ENCODE results near the gene TRAPPC10.
"Not testable (repeated sequence)": the region's sequence is repeated elsewhere in the genome, so short reads cannot be mapped to it uniquely, and the experiment has no call there.

TRAPPC10 gene

DNA sequence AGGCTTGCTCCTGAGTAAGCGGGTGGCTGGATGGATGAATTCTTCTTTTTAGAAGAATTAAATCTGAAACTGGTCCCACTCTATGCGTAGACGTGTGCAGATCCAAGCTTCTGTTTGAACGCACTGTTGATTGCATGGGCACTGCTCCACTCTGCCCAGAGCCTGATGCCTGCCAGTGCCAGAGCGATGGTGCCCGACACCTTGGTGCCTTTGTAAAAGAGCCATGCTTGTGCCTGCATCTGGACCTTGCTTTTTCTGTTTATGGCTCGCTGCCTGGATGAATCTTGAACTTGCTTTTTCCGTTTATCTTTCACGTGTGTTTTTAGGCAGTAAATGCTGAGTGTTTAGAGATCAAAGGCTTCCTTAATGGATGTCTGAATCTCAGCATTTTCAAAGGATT, 80.1 kb downstream of the TRAPPC10 start:
- H3K4me1 ChIP-seq (ENCODE audit: low read depth, poor library complexity, severe bottlenecking): no peaks in the 10 kb centered on the region
- no peaks in the 10 kb centered on the region for H4K20me1 ChIP-seq (ENCODE audit: insufficient read depth)
- H3K36me3 ChIP-seq (ENCODE audit: insufficient read depth): peaks cover 9% of the 10 kb centered on the region; the same call in 1 of the 2 replicates
- H3K4me2 ChIP-seq: no peak overlapping the region
- no peak overlapping the region for H3K9ac ChIP-seq
- no peaks in the 10 kb centered on the region for H3K79me2 ChIP-seq (ENCODE audit: insufficient read depth, low read depth)
- no peaks in the 10 kb centered on the region for H3K27me3 ChIP-seq (ENCODE audit: insufficient read depth, low read depth)
- no peak overlapping the region for H3K4me3 ChIP-seq (IDR thresholded peaks at IDR 0.05; ENCODE audit: insufficient read depth, low read depth, low read length)
- TF ChIP-seq, protein P1, sequence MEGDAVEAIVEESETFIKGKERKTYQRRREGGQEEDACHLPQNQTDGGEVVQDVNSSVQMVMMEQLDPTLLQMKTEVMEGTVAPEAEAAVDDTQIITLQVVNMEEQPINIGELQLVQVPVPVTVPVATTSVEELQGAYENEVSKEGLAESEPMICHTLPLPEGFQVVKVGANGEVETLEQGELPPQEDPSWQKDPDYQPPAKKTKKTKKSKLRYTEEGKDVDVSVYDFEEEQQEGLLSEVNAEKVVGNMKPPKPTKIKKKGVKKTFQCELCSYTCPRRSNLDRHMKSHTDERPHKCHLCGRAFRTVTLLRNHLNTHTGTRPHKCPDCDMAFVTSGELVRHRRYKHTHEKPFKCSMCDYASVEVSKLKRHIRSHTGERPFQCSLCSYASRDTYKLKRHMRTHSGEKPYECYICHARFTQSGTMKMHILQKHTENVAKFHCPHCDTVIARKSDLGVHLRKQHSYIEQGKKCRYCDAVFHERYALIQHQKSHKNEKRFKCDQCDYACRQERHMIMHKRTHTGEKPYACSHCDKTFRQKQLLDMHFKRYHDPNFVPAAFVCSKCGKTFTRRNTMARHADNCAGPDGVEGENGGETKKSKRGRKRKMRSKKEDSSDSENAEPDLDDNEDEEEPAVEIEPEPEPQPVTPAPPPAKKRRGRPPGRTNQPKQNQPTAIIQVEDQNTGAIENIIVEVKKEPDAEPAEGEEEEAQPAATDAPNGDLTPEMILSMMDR (conservative IDR thresholded peaks at IDR 0.05; ENCODE audit: low read depth, low read length): no peak
- no peak overlapping the region for H2AFZ ChIP-seq (ENCODE audit: low read depth)
- no peak overlapping the region for H3K27ac ChIP-seq

DNA sequence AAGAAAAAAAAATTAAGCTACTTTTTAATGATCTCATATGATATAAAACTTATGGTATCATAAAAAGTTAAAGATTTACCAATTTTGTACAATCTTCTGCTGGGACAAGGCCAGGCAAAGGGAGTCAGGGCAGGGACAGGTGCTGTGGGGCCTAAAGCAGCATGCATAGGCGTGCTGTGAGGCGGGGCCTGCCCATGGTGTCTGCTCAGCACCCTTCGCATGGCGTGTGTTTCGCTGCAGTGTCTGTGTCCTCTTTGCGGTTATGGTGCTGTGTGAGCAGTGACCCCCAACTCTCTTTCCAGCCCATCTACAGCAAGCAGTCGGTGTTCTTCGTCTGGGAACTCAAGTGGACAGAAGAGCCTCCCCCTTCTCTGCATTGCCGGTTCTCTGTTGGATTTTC, 81.7 kb downstream of the TRAPPC10 start:
- TF ChIP-seq, protein P1 (conservative IDR thresholded peaks at IDR 0.05; ENCODE audit: low read depth, low read length): no peak
- Histone ChIP-seq H3K27ac (no peak overlapping the region), H3K79me2 (ENCODE audit: insufficient read depth, low read depth) (no peaks in the 10 kb centered on the region), H3K4me2 (no peak overlapping the region), H4K20me1 (ENCODE audit: insufficient read depth) (no peaks in the 10 kb centered on the region), H3K4me3 (IDR thresholded peaks at IDR 0.05; ENCODE audit: insufficient read depth, low read depth, low read length) (no peak overlapping the region), H3K27me3 (ENCODE audit: insufficient read depth, low read depth) (no peaks in the 10 kb centered on the region), H3K9ac (no peak overlapping the region), H2AFZ (ENCODE audit: low read depth) (no peak overlapping the region), H3K4me1 (ENCODE audit: low read depth, poor library complexity, severe bottlenecking) (no peaks in the 10 kb centered on the region), H3K36me3 (ENCODE audit: insufficient read depth) (peaks cover 9% of the 10 kb centered on the region; the same call in 1 of the 2 replicates)

DNA sequence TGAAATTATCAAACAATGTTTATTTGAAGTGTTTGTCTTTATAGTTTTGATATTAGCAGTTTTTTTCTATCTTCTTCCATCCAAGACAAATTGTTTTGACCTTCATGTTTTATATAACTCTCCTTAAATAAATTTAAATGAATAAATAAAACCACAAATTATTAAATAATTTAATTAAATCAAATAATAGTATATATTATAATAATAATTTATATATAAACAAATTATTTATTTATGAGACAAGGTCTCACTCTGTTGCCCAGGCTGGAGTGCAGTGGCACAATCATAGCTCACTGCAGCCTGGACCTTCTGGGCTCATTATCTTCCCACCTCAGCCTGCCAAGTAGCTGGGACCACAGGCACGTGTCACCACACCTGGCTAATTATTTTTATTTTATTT, 82.7 kb downstream of the TRAPPC10 start:
- H3K4me1 ChIP-seq (ENCODE audit: low read depth, poor library complexity, severe bottlenecking): no peaks in the 10 kb centered on the region
- H3K27ac ChIP-seq: no peak overlapping the region
- peaks cover 7% of the 10 kb centered on the region; the same call in 1 of the 2 replicates for H3K36me3 ChIP-seq (ENCODE audit: insufficient read depth)
- H2AFZ ChIP-seq (ENCODE audit: low read depth): no peak overlapping the region
- no peaks in the 10 kb centered on the region for H4K20me1 ChIP-seq (ENCODE audit: insufficient read depth)
- TF ChIP-seq, protein P1 (conservative IDR thresholded peaks at IDR 0.05; ENCODE audit: low read depth, low read length): no peak
- no peaks in the 10 kb centered on the region for H3K27me3 ChIP-seq (ENCODE audit: insufficient read depth, low read depth)
- H3K79me2 ChIP-seq (ENCODE audit: insufficient read depth, low read depth): no peaks in the 10 kb centered on the region
- no peak overlapping the region for H3K9ac ChIP-seq
- H3K4me3 ChIP-seq (IDR thresholded peaks at IDR 0.05; ENCODE audit: insufficient read depth, low read depth, low read length): no peak overlapping the region
- no peak overlapping the region for H3K4me2 ChIP-seq

DNA sequence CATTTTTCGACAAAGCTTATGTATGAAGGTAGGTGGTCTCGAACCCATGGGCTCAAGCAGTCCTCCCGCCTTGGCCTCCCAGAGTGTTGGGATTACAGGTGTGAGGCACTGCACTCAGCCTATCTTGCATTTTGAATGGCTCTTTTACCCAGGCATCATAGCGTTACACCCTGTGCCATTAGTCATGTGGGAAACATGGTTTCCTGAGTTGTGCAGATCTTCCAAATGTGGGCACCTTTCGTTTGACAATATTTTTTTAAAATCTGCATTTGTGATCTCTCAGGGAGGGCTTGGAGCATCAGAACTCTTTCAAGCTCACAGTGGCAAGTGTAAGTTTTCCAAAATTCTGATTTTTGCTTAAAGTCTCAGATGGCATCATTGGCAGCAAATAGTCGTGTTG, 86.4 kb downstream of the TRAPPC10 start:
- not testable (repeated sequence) for H3K4me1 ChIP-seq (ENCODE audit: low read depth, poor library complexity, severe bottlenecking); H3K36me3 ChIP-seq (ENCODE audit: insufficient read depth); H3K27me3 ChIP-seq (ENCODE audit: insufficient read depth, low read depth); H4K20me1 ChIP-seq (ENCODE audit: insufficient read depth); H3K4me2 ChIP-seq; H3K4me3 ChIP-seq (IDR thresholded peaks at IDR 0.05; ENCODE audit: insufficient read depth, low read depth, low read length); H3K9ac ChIP-seq; H3K27ac ChIP-seq; H3K79me2 ChIP-seq (ENCODE audit: insufficient read depth, low read depth); H2AFZ ChIP-seq (ENCODE audit: low read depth)

DNA sequence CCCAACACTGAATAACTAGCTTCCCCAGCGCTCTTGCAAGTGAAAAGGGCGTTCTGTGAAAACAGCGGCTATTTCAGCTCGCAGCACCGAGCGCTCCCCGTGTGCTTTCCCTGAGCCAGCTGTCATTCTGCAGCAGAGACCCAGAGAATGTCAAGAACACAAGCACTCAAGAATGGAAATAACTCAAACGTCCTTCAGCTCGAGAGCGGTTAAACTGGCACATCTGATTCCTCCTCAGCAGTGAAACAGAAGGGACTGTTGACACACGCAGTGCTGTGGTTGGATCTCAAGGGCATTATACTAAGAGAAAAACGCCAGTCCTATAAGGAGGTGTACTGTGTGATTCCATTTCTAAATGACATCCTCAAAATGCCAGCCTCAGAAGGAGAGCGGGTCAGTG, 86.9 kb downstream of the TRAPPC10 start:
- H4K20me1 ChIP-seq (ENCODE audit: insufficient read depth); H3K36me3 ChIP-seq (ENCODE audit: insufficient read depth); H3K4me3 ChIP-seq (IDR thresholded peaks at IDR 0.05; ENCODE audit: insufficient read depth, low read depth, low read length): not testable (repeated sequence)

DNA sequence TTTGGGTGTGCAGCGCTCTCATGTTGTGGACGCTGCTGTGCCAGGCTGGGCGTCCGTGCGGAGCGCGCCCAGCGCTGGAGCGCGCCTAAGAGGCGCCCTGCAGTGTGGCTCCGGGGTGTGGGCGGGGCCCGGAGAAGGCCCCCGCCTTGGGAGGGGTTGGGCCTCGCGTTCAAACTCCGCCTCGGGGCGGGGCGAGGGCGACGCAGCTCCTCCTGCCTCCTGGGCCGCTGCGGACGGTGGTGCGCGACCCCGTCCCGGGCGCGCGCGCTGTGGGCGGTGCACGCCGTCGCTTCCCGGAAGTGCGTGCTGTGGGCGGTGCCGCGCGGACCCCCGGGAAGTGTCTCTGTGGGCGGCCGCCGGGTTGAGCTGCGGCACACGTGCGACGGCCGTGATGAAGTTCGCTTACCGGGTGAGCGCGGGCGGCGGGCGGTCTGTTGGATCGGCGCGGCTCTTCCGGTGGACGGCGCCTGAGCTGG, 95.0 kb downstream of the TRAPPC10 start, which contains the start of gene PWP2:
Gene PWP2, plus strand, starts transcription at position 374 of the 476 bp plus-strand sequence. Its CDS starts 18 bp downstream, at position 392.
- not testable (repeated sequence) for H3K79me2 ChIP-seq (ENCODE audit: insufficient read depth, low read depth); H3K4me2 ChIP-seq; H3K4me3 ChIP-seq (IDR thresholded peaks at IDR 0.05; ENCODE audit: insufficient read depth, low read depth, low read length); H3K27ac ChIP-seq; H3K27me3 ChIP-seq (ENCODE audit: insufficient read depth, low read depth); H3K4me1 ChIP-seq (ENCODE audit: low read depth, poor library complexity, severe bottlenecking); H3K9ac ChIP-seq; H4K20me1 ChIP-seq (ENCODE audit: insufficient read depth); H2AFZ ChIP-seq (ENCODE audit: low read depth); H3K36me3 ChIP-seq (ENCODE audit: insufficient read depth)

More for the DNA sequence above, 86.9 kb downstream of the TRAPPC10 start:
- H3K79me2 ChIP-seq (ENCODE audit: insufficient read depth, low read depth); H3K4me1 ChIP-seq (ENCODE audit: low read depth, poor library complexity, severe bottlenecking); H3K27ac ChIP-seq; H3K4me2 ChIP-seq; H3K27me3 ChIP-seq (ENCODE audit: insufficient read depth, low read depth); H2AFZ ChIP-seq (ENCODE audit: low read depth); H3K9ac ChIP-seq: not testable (repeated sequence)

DNA sequence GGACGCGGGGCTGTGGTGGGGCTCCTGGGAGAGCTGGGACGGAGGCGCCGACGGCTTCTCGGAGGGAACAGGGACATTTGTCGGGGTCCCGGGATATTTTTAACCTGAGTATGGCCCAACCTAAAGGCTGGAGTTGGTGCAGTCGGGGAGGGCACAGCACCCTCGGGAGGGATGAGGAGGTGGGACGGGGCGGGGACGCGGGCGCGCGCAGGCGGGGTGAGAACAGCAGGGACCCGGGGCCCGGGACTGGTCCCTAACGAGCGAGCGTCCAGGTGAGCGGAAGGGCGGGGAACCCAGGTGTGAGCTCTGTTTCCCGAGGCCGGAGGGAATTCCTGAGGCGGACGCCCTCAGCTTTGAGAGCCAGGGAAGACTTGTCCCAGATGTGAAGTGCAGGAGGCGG, 95.5 kb downstream of the TRAPPC10 start:
- H3K9ac ChIP-seq; H3K4me3 ChIP-seq (IDR thresholded peaks at IDR 0.05; ENCODE audit: insufficient read depth, low read depth, low read length): not testable (repeated sequence)

DNA sequence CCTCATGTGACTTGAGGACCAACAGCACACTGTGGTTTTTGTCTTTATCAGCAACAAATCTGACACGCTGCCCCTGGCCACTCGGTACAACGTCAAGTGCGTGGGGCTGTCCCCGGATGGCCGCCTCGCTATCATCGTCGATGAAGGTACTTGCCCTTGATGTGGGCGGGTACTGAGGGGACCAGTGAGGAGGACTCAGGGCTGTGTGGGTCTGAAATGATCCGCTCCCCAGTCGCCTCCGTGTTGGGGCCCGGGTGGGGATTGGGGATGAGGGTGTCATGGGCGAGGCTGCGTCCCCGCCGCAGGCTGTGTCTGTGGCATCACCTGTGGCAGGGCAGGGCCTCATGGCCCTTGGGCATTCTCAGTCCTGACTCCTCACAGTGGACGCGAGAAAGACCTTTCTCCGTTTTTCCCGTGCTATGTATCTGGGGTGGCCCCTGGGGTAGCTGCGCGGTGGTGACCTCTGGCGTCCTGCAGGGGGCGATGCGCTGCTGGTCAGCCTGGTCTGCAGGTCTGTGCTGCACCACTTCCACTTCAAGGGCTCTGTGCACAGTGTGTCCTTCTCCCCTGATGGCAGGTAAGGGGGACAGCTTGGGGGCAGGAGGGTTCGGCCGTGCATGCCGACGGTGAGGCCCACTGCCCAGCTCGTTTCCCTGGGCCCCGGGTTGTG, 101.7 kb downstream of the TRAPPC10 start:
- H3K79me2 ChIP-seq (ENCODE audit: insufficient read depth, low read depth); H3K27ac ChIP-seq; H2AFZ ChIP-seq (ENCODE audit: low read depth); H3K4me3 ChIP-seq (IDR thresholded peaks at IDR 0.05; ENCODE audit: insufficient read depth, low read depth, low read length); H4K20me1 ChIP-seq (ENCODE audit: insufficient read depth); H3K36me3 ChIP-seq (ENCODE audit: insufficient read depth); H3K4me1 ChIP-seq (ENCODE audit: low read depth, poor library complexity, severe bottlenecking); H3K9ac ChIP-seq; H3K4me2 ChIP-seq; H3K27me3 ChIP-seq (ENCODE audit: insufficient read depth, low read depth): not testable (repeated sequence)

More for the DNA sequence above, 95.5 kb downstream of the TRAPPC10 start:
- not testable (repeated sequence) for H3K4me1 ChIP-seq (ENCODE audit: low read depth, poor library complexity, severe bottlenecking); H3K79me2 ChIP-seq (ENCODE audit: insufficient read depth, low read depth); H3K36me3 ChIP-seq (ENCODE audit: insufficient read depth); H2AFZ ChIP-seq (ENCODE audit: low read depth); H3K27me3 ChIP-seq (ENCODE audit: insufficient read depth, low read depth); H4K20me1 ChIP-seq (ENCODE audit: insufficient read depth); H3K4me2 ChIP-seq; H3K27ac ChIP-seq
